Caco-2 (cell line): Measurements from ENCODE around the gene PRKAG1. TPM values are rescaled to one million over a fixed set of nuclear protein-coding genes. Genes with fewer than 3 reads are reported as not detected.

ENCODE experiments used
- BruUV-seq: library from RNA; stranded (reverse); fragments of 400-500 nt; replicated peaks from 2 replicates; lab custom pipeline; 2021; lab: Mats Ljungman, UMichigan
- CTCF ChIA-PET: fragments of 300-600 bp; sonication (Branson Sonifier 250); formaldehyde crosslinking; loops from one replicate; lab custom pipeline; 2022; ENCODE audit warnings: antibody characterized with exemption; lab: Charles Lee
- POLR2A ChIA-PET: fragments of 300-600 bp; sonication (Branson Sonifier 250); formaldehyde crosslinking; loops from one replicate; lab custom pipeline; 2022; ENCODE audit warnings: antibody characterized with exemption; lab: Charles Lee
- DNase-seq, 2 experiments: peaks; one replicate each; pipeline versions ENCODE4 v3.0.0 to v3.0.0-alpha.2; 2020 to 2022
- H3K27me3 ChIP-seq: replicated peaks from 2 replicates; pipeline ENCODE4 v1.6.0; 2011; ENCODE audit warnings: low read length; ENCODE audit not compliant: control insufficient read depth, insufficient read depth
- H3K36me3 ChIP-seq: 2 replicates; pipeline ENCODE4 v1.5.1; 2011; ENCODE audit warnings: low read length; ENCODE audit not compliant: control insufficient read depth, insufficient read depth
- H3K4me1 ChIP-seq: fragments of 250-450 bp; sonication (Bioruptor Pico); 2 replicates; pipeline ENCODE4 v1.5.1; 2020; ENCODE audit warnings: mild to moderate bottlenecking
- H3K4me3 ChIP-seq: 2 replicates; pipeline ENCODE4 v1.5.1; 2011; ENCODE audit warnings: low read depth, mild to moderate bottlenecking, control low read depth, low read length
- H3K9me3 ChIP-seq: fragments of 250-450 bp; sonication (Bioruptor Pico); 2 replicates; pipeline ENCODE4 v1.5.1; 2020; ENCODE audit warnings: mild to moderate bottlenecking, moderate library complexity
- H3K27ac Mint-ChIP-seq: one replicate; pipeline ENCODE4 v1.8.0; 2022; ENCODE audit warnings: mixed read lengths; ENCODE audit not compliant: unreplicated experiment
- H3K27me3 Mint-ChIP-seq: one replicate; pipeline ENCODE4 v1.8.0; 2022; ENCODE audit warnings: mixed read lengths; ENCODE audit not compliant: insufficient read depth, unreplicated experiment
- H3K36me3 Mint-ChIP-seq: one replicate; pipeline ENCODE4 v1.8.0; 2022; ENCODE audit warnings: mild to moderate bottlenecking, mixed read lengths; ENCODE audit not compliant: insufficient read depth, unreplicated experiment
- H3K4me1 Mint-ChIP-seq: one replicate; pipeline ENCODE4 v1.8.0; 2022; ENCODE audit warnings: low read depth, mixed read lengths; ENCODE audit not compliant: unreplicated experiment
- H3K4me3 Mint-ChIP-seq: one replicate; pipeline ENCODE4 v1.8.0; 2022; ENCODE audit warnings: mild to moderate bottlenecking, moderate library complexity, mixed read lengths; ENCODE audit not compliant: unreplicated experiment
- H3K9me3 Mint-ChIP-seq: one replicate; pipeline ENCODE4 v1.8.0; 2022; ENCODE audit warnings: mixed read lengths; ENCODE audit not compliant: unreplicated experiment
- CTCF ChIP-seq, 2 experiments: fragments of 200-600 bp in 1 of 2; IDR thresholded peaks; 1 replicate in 1 of 2; 2 replicates in 1 of 2; pipeline versions ENCODE4 v1.5.1 to v1.8.0; 2011 to 2022; ENCODE audit warnings: antibody characterized with exemption in 1 of 2, control low read depth in 1 of 2, inconsistent platforms in 1 of 2, low read depth in 1 of 2, low read length in 1 of 2, mild to moderate bottlenecking in 1 of 2, moderate library complexity in 1 of 2; ENCODE audit not compliant: insufficient read depth in 1 of 2, severe bottlenecking in 1 of 2, unreplicated experiment in 1 of 2
- intact Hi-C: fragments of 100-400 bp; cut with micrococcal nuclease; formaldehyde crosslinking; loops from one replicate; pipeline ENCODE4 v1.10.0; 2022; ENCODE audit not compliant: unreplicated experiment
- total RNA-seq: library from RNA; stranded (reverse); gene quantifications from 2 replicates; pipeline ENCODE4 v1.2.3, GENCODE V29; 2022

PRKAG1 gene
- total RNA-seq, 1 experiment from 2014 or later: 60.3 TPM

GRCh38 chr12:49037111-49037946 is 18.8 kb upstream of the PRKAG1 start:
- Histone ChIP-seq H3K27me3 (no peaks in the 10 kb centered on the region), H3K4me3 (no peak overlapping the region), H3K4me1 (no peaks in the 10 kb centered on the region), H3K9me3 (no peaks in the 10 kb centered on the region), H3K36me3 (peaks cover 3% of the 10 kb centered on the region)
- no peak for TF ChIP-seq CTCF (IDR thresholded peaks at IDR 0.05; ENCODE audit: insufficient read depth in 1 of 2, low read depth in 1 of 2, low read length in 1 of 2, severe bottlenecking in 1 of 2, unreplicated experiment in 1 of 2)
- no peak for DNase-seq
- intact Hi-C loops: no loop called here
- TSS peak; percentile 16 for BruUV-seq
- Mint-ChIP-seq H3K9me3 (no peaks in the 10 kb centered on the region), H3K4me3 (no peak overlapping the region), H3K27ac (no peak overlapping the region), H3K4me1 (no peaks in the 10 kb centered on the region), H3K36me3 (peaks cover 92% of the 10 kb centered on the region), H3K27me3 (no peaks in the 10 kb centered on the region)
- CTCF ChIA-PET: interaction anchor here (0.6 kb wide), 2 partner anchors 12 to 22 kb away, joined by 3 read pairs; no protein-coding TSS in a partner anchor
- POLR2A ChIA-PET: no interaction called here

- H3K4me3 ChIP-seq: no peak overlapping the region
- peaks cover 4% of the 10 kb centered on the region for H3K36me3 ChIP-seq
- Mint-ChIP-seq H3K4me3 (no peak overlapping the region), H3K27ac (no peak overlapping the region), H3K9me3 (no peaks in the 10 kb centered on the region), H3K36me3 (peaks cover 92% of the 10 kb centered on the region), H3K27me3 (no peaks in the 10 kb centered on the region), H3K4me1 (no peaks in the 10 kb centered on the region)
- no peaks in the 10 kb centered on the region for H3K27me3 ChIP-seq
- no peaks in the 10 kb centered on the region for H3K9me3 ChIP-seq
- intact Hi-C loops: no loop called here
- no peaks in the 10 kb centered on the region for H3K4me1 ChIP-seq
- ChIA-PET CTCF (interaction anchor here (0.6 kb wide), 1 partner anchor 112 kb away, joined by 5 read pairs; no protein-coding TSS in a partner anchor), POLR2A (no interaction called here)
- no peak for TF ChIP-seq CTCF (IDR thresholded peaks at IDR 0.05; ENCODE audit: insufficient read depth in 1 of 2, low read depth in 1 of 2, low read length in 1 of 2, severe bottlenecking in 1 of 2, unreplicated experiment in 1 of 2)
- BruUV-seq: no TSS peak
- no peak for DNase-seq
Observed at GRCh38 chr12:49036029-49036428, 17.5 kb upstream of the PRKAG1 start.

GRCh38 chr12:49034286-49034622 is 15.7 kb upstream of the PRKAG1 start:
- peaks cover 4% of the 10 kb centered on the region for H3K36me3 ChIP-seq
- POLR2A ChIA-PET: no interaction called here

More at GRCh38 chr12:49034286-49034622, 15.7 kb upstream of the PRKAG1 start:
- H3K4me1 Mint-ChIP-seq: no peaks in the 10 kb centered on the region
- TF ChIP-seq CTCF (IDR thresholded peaks at IDR 0.05; ENCODE audit: insufficient read depth in 1 of 2, low read depth in 1 of 2, low read length in 1 of 2, severe bottlenecking in 1 of 2, unreplicated experiment in 1 of 2): no peak
- no peaks in the 10 kb centered on the region for H3K27me3 Mint-ChIP-seq
- no peaks in the 10 kb centered on the region for H3K9me3 Mint-ChIP-seq
- intact Hi-C loops: no loop called here
- CTCF ChIA-PET: no interaction called here
- no peaks in the 10 kb centered on the region for H3K27me3 ChIP-seq
- no peak overlapping the region for H3K27ac Mint-ChIP-seq
- BruUV-seq: no TSS peak
- peaks cover 92% of the 10 kb centered on the region for H3K36me3 Mint-ChIP-seq
- no peaks in the 10 kb centered on the region for H3K4me1 ChIP-seq
- no peak for DNase-seq
- no peak overlapping the region for H3K4me3 Mint-ChIP-seq
- H3K9me3 ChIP-seq: no peaks in the 10 kb centered on the region
- H3K4me3 ChIP-seq: no peak overlapping the region
